Astrocyte (in vitro differentiated cells and primary cell): ENCODE measurements around the gene BACH2.

Experiments used
- CTCF ChIP-seq: IDR thresholded peaks from 2 replicates; pipeline ENCODE4 v1.5.1; 2011; ENCODE audit warnings: low read depth, mild to moderate bottlenecking, inconsistent platforms, low read length, moderate library complexity; ENCODE audit not compliant: insufficient read depth
- EZH2 ChIP-seq: IDR thresholded peaks from 2 replicates; pipeline ENCODE4 v1.6.1; 2012; ENCODE audit warnings: mild to moderate bottlenecking, low read length, inconsistent platforms; ENCODE audit not compliant: insufficient read depth

GRCh38 chr6:90220273-90220672 lies 76.4 kb downstream of the BACH2 start:
- no peak for TF ChIP-seq CTCF
- TF ChIP-seq EZH2, result no peak
